Breast epithelium (tissue), 4 donors: ENCODE measurements around the gene NETO2. TPM values are rescaled to one million over a fixed set of nuclear protein-coding genes. Genes with fewer than 3 reads are reported as not detected.

Experiments used
- DNase-seq, 2 donors: peaks; one replicate each; pipeline ENCODE4 v3.0.0-alpha.2; 2019; ENCODE audit warnings: low spot score in 2 of 2
- H3K27ac ChIP-seq, 2 donors: fragments of 200-600 bp; sonication (generic) in 1 of 2; one replicate each; pipeline ENCODE4 v1.5.1; 2016 to 2019; ENCODE audit warnings: mild to moderate bottlenecking in 1 of 2
- H3K27me3 ChIP-seq, 2 donors: fragments of 200-600 bp; sonication (generic) in 1 of 2; one replicate each; pipeline versions ENCODE4 v1.5.1 to v1.6.0; 2017 to 2019; ENCODE audit warnings: control low read depth in 1 of 2, mild to moderate bottlenecking in 1 of 2
- H3K36me3 ChIP-seq: fragments of 200-600 bp; one replicate; pipeline ENCODE4 v1.5.1; 2019
- H3K4me1 ChIP-seq, 2 donors: fragments of 200-600 bp; sonication (generic); one replicate each; pipeline ENCODE4 v1.5.1; 2016 to 2019; ENCODE audit warnings: control low read depth in 1 of 2
- H3K4me3 ChIP-seq, 3 donors: fragments of 200-600 bp; sonication (generic); 1 replicate in 2 of 3; 2 replicates in 1 of 3; pipeline ENCODE4 v1.5.1; 2016 to 2019; ENCODE audit warnings: mild to moderate bottlenecking in 3 of 3, moderate library complexity in 2 of 3
- H3K9me3 ChIP-seq, 2 donors: fragments of 200-600 bp; sonication (generic) in 1 of 2; one replicate each; pipeline ENCODE4 v1.5.1; 2016 to 2019; ENCODE audit warnings: control low read depth in 1 of 2
- CTCF ChIP-seq, 3 donors: fragments of 450-650 bp; IDR thresholded peaks; one replicate each; pipeline ENCODE4 v1.5.1; 2016 to 2017; ENCODE audit warnings: antibody characterized with exemption in 3 of 3, mild to moderate bottlenecking in 3 of 3, moderate library complexity in 3 of 3
- POLR2A ChIP-seq: fragments of 450-650 bp; IDR thresholded peaks from one replicate; pipeline ENCODE4 v1.6.1; 2016; ENCODE audit warnings: antibody characterized with exemption, mild to moderate bottlenecking, moderate library complexity
- POLR2AphosphoS5 ChIP-seq, 3 donors: sonication (generic); formaldehyde crosslinking; IDR thresholded peaks; one replicate each; pipeline ENCODE4 v1.6.1; 2017; ENCODE audit warnings: antibody characterized with exemption in 3 of 3
- intact Hi-C: fragments of 100-400 bp; cut with DNase I; formaldehyde crosslinking; loops from one replicate; pipeline ENCODE4 v1.15.1; 2023; ENCODE audit warnings: low total_unique reads
- total RNA-seq, 3 donors: library from RNA; depleted of rRNA; stranded (reverse); fragments of >200 nt; gene quantifications; one replicate each; pipeline ENCODE4 v1.1.0, GENCODE V29; 2016

Gene NETO2
- total RNA-seq, 3 donors from 2014 or later, result 1.4 to 16.7 (median 5.9) TPM

- no peak for TF ChIP-seq POLR2A
- peak; percentile 48 to 89 (median 83) for TF ChIP-seq CTCF (IDR thresholded peaks at IDR 0.05)
- peak; percentile 12 to 25 (median 23) for TF ChIP-seq POLR2AphosphoS5 (IDR thresholded peaks at IDR 0.05)
- H3K9me3 ChIP-seq, result no peaks in the 10 kb centered on the region
- H3K27me3 ChIP-seq, result no peaks in the 10 kb centered on the region
- H3K36me3 ChIP-seq, result no peaks in the 10 kb centered on the region
- no peaks in the 10 kb centered on the region for H3K4me1 ChIP-seq
- peak overlapping the region; percentile 56 to 74 for H3K27ac ChIP-seq
- peak overlapping the region; percentile 61 to 88 (median 68) for H3K4me3 ChIP-seq
- DNase-seq, result peak; percentile 61 to 86
- intact Hi-C loops, result no loop called here
Measured at GRCh38 chr16:47037746-47038458, 105.8 kb downstream of the NETO2 start.

- intact Hi-C loops, result no loop called here
- H3K4me1 ChIP-seq, result no peaks in the 10 kb centered on the region
- no peak for DNase-seq
- TF ChIP-seq POLR2A (no peak), POLR2AphosphoS5 (IDR thresholded peaks at IDR 0.05) (no peak), CTCF (IDR thresholded peaks at IDR 0.05) (no peak)
- no peaks in the 10 kb centered on the region for H3K36me3 ChIP-seq
- no peaks in the 10 kb centered on the region for H3K27me3 ChIP-seq
- H3K9me3 ChIP-seq, result no peaks in the 10 kb centered on the region
- H3K27ac ChIP-seq, result peak overlapping the region; percentile 56 to 74
- peak overlapping the region; percentile 61 to 88 (median 68) for H3K4me3 ChIP-seq
Measured at GRCh38 chr16:47037396-47037745, 106.4 kb downstream of the NETO2 start.

GRCh38 chr16:47036201-47036600 lies 107.5 kb downstream of the NETO2 start:
- Histone ChIP-seq H3K27me3 (no peaks in the 10 kb centered on the region), H3K4me3 (no peak overlapping the region), H3K9me3 (no peaks in the 10 kb centered on the region), H3K4me1 (no peaks in the 10 kb centered on the region), H3K27ac (no peak overlapping the region), H3K36me3 (no peaks in the 10 kb centered on the region)
- TF ChIP-seq CTCF (IDR thresholded peaks at IDR 0.05) (no peak), POLR2A (no peak), POLR2AphosphoS5 (IDR thresholded peaks at IDR 0.05) (no peak)
- no peak for DNase-seq
- intact Hi-C loops, result no loop called here

GRCh38 chr16:47035436-47035835 lies 108.3 kb downstream of the NETO2 start:
- intact Hi-C loops, result no loop called here
- no peaks in the 10 kb centered on the region for H3K27me3 ChIP-seq
- H3K4me3 ChIP-seq, result no peak overlapping the region
- no peak for DNase-seq
- no peak for TF ChIP-seq POLR2A
- no peak for TF ChIP-seq CTCF (IDR thresholded peaks at IDR 0.05)
- no peak for TF ChIP-seq POLR2AphosphoS5 (IDR thresholded peaks at IDR 0.05)
- no peaks in the 10 kb centered on the region for H3K36me3 ChIP-seq
- no peak overlapping the region for H3K27ac ChIP-seq
- H3K9me3 ChIP-seq, result no peaks in the 10 kb centered on the region
- H3K4me1 ChIP-seq, result no peaks in the 10 kb centered on the region

GRCh38 chr16:47034455-47034854 lies 109.3 kb downstream of the NETO2 start:
- TF ChIP-seq CTCF (IDR thresholded peaks at IDR 0.05) (no peak), POLR2AphosphoS5 (IDR thresholded peaks at IDR 0.05) (no peak), POLR2A (no peak)
- Histone ChIP-seq H3K4me1 (no peaks in the 10 kb centered on the region), H3K27ac (no peak overlapping the region), H3K9me3 (no peaks in the 10 kb centered on the region), H3K27me3 (no peaks in the 10 kb centered on the region), H3K36me3 (no peaks in the 10 kb centered on the region), H3K4me3 (no peak overlapping the region)
- no peak for DNase-seq
- intact Hi-C loops, result no loop called here
